K562 (cell line): ENCODE results near the gene SLIT1. TPM values are rescaled to one million over a fixed set of nuclear protein-coding genes. Genes with fewer than 3 reads are reported as not detected.

Experiments
- ADNP ChIP-seq: fragments of 200-800 bp; sonication (Bioruptor generic); IDR thresholded peaks from 2 replicates; pipeline ENCODE4 v1.6.1; 2016; ENCODE audit warnings: missing genetic modification characterization, missing compliant biosample characterization
- ETV1 ChIP-seq: fragments of 450-650 bp; conservative IDR thresholded peaks from 2 replicates; pipeline ENCODE4 v1.6.1; 2016; ENCODE audit warnings: missing genetic modification characterization, control low read depth, low read depth, missing compliant biosample characterization
- SMARCC2 ChIP-seq: fragments of 450-650 bp; IDR thresholded peaks from 2 replicates; pipeline ENCODE4 v1.6.1; 2017; ENCODE audit warnings: antibody characterized with exemption, moderate library complexity, mild to moderate bottlenecking, low read depth
- SRSF7 ChIP-seq: fragments of 200-400 bp; formaldehyde crosslinking; optimal IDR thresholded peaks from 2 replicates; pipeline ENCODE3; 2017; ENCODE audit warnings: mild to moderate bottlenecking, low read depth, low read length
- TAF7 ChIP-seq: fragments of 450-650 bp; IDR thresholded peaks from 2 replicates; pipeline ENCODE4 v1.6.1; 2016; ENCODE audit warnings: missing genetic modification characterization, missing compliant biosample characterization
- TSC22D4 ChIP-seq: fragments of 450-650 bp; IDR thresholded peaks from 2 replicates; pipeline ENCODE4 v1.6.1; 2016; ENCODE audit warnings: missing genetic modification characterization, missing biosample characterization, control low read depth
- ZNF785 ChIP-seq: fragments of 250-450 bp; sonication (Bioruptor Pico); IDR thresholded peaks from 2 replicates; pipeline ENCODE4 v1.4.0; 2020; ENCODE audit warnings: mild to moderate bottlenecking
- polyA plus RNA-seq, 8 experiments: library from polyadenylated mRNA; depleted of rRNA in 4 of 8; stranded (reverse) in 5 of 8; unstranded in 3 of 8; fragments of >200 nt; fragmentation: Nextera tagmentation in 2 of 8; fragmentation: Illumina TruSeq in 1 of 8; extraction: Ambion mirVana in 2 of 8; extraction: Trizol in 1 of 8; gene quantifications; 2 replicates each; pipeline versions ENCODE4 v1.2.1 to v1.2.3, GENCODE V29; 2011 to 2014; ENCODE audit warnings: inconsistent platforms in 1 of 8, missing spikeins in 1 of 8
- total RNA-seq, 7 experiments: library from RNA; depleted of rRNA in 6 of 7; stranded (reverse); fragments of >200 nt in 6 of 7; fragmentation: Illumina TruSeq in 2 of 7; extraction: Trizol in 2 of 7; gene quantifications; 2 replicates each; pipeline versions ENCODE4 v1.2.1 to v1.2.3, GENCODE V29; 2011 to 2021; ENCODE audit warnings: low replicate concordance in 1 of 7
- TF ChIP-seq, protein P1 (sequence below): sonication (generic); formaldehyde crosslinking; IDR thresholded peaks from 2 replicates; pipeline ENCODE4 v1.8.0; 2022; ENCODE audit warnings: mild to moderate bottlenecking, missing genetic modification reagents, borderline replicate concordance
- TF ChIP-seq, protein P2 (sequence below): fragments of 450-650 bp; conservative IDR thresholded peaks from 2 replicates; pipeline ENCODE4 v1.6.1; 2016; ENCODE audit warnings: missing genetic modification characterization, low read depth, mild to moderate bottlenecking, missing compliant biosample characterization, moderate library complexity

Gene SLIT1
- total and polyA plus RNA-seq, 9 of the 15 experiments (the other 6 are each of a cell fraction or from before 2014, with no cell fraction given) = 0.01 to 0.11 (median 0.04) TPM; not detected in 3

DNA sequence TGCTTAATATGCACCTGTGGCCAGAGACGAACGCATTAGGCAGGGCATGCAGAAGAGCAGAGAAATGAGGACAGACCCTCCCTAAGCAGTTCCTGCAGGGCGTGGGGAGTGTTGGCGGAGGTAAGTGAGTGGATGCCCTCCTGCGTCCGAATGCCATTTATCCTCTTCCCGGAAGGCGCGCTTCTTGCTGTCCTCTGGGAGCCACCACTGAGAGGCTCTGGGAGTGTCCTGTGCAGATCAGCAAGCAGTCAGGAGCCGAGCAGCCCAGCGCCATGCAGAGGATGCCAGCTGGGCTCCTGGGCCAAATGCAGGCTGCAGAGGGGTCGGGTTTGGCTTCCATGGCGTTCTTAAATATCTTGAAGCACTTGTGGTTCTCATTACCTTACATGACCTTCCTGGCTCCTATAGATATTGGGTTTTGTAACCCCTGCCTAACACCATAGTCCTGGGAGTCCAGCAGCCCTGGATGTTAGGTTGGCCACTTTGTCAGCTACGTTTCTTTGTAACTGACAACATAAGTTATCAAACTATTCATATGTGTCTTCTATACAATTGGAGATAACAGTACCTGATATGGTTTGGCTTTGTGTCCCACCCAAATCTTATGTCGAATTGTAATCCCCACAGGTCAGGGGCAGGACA lies 30.0 kb upstream of the SLIT1 start (continued):
- TF ChIP-seq ZNF785 (CRISPR knock-in tag) = no peak
- no peak for TF ChIP-seq TAF7 (tag)
- no peak for TF ChIP-seq SMARCC2
- TF ChIP-seq, protein P1, sequence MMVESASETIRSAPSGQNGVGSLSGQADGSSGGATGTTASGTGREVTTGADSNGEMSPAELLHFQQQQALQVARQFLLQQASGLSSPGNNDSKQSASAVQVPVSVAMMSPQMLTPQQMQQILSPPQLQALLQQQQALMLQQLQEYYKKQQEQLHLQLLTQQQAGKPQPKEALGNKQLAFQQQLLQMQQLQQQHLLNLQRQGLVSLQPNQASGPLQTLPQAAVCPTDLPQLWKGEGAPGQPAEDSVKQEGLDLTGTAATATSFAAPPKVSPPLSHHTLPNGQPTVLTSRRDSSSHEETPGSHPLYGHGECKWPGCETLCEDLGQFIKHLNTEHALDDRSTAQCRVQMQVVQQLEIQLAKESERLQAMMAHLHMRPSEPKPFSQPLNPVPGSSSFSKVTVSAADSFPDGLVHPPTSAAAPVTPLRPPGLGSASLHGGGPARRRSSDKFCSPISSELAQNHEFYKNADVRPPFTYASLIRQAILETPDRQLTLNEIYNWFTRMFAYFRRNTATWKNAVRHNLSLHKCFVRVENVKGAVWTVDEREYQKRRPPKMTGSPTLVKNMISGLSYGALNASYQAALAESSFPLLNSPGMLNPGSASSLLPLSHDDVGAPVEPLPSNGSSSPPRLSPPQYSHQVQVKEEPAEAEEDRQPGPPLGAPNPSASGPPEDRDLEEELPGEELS (CRISPR knock-in tag) = no peak
- no peak for TF ChIP-seq TSC22D4 (tag)
- no peak for TF ChIP-seq ETV1
- TF ChIP-seq ADNP (tag) = no peak
- no peak for TF ChIP-seq SRSF7
- TF ChIP-seq, protein P2, sequence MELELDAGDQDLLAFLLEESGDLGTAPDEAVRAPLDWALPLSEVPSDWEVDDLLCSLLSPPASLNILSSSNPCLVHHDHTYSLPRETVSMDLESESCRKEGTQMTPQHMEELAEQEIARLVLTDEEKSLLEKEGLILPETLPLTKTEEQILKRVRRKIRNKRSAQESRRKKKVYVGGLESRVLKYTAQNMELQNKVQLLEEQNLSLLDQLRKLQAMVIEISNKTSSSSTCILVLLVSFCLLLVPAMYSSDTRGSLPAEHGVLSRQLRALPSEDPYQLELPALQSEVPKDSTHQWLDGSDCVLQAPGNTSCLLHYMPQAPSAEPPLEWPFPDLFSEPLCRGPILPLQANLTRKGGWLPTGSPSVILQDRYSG (tag) = no peak
- TF ChIP-seq, all 486 proteins: peak for 0
